MM.1S (cell line): ENCODE data around the gene SLCO3A1.

ENCODE experiments used
- DNase-seq: peaks from one replicate; pipeline ENCODE4 v3.0.0-alpha.2; 2015
- H2AFZ ChIP-seq: fragments of 300-600 bp; sonication (generic); 2 replicates; pipeline ENCODE4 v1.6.0; 2016; ENCODE audit warnings: antibody characterized with exemption, low read length
- H3F3A ChIP-seq: fragments of 300-600 bp; sonication (generic); 2 replicates; pipeline ENCODE4 v1.6.1; 2016; ENCODE audit warnings: mild to moderate bottlenecking, antibody characterized with exemption, low read length, moderate library complexity, mixed read lengths; ENCODE audit not compliant: insufficient read depth
- H3K27ac ChIP-seq: fragments of 300-600 bp; sonication (generic); 2 replicates; pipeline ENCODE4 v1.5.1; 2016; ENCODE audit warnings: mild to moderate bottlenecking, low read length
- H3K27me3 ChIP-seq: fragments of 300-600 bp; sonication (generic); replicated peaks from 2 replicates; pipeline ENCODE4 v1.6.0; 2016; ENCODE audit warnings: low read length; ENCODE audit not compliant: insufficient read depth
- H3K36me3 ChIP-seq: fragments of 300-600 bp; sonication (generic); replicated peaks from 2 replicates; pipeline ENCODE4 v1.6.1; 2016; ENCODE audit warnings: mild to moderate bottlenecking, low read length, mixed read lengths; ENCODE audit not compliant: insufficient read depth
- H3K4me1 ChIP-seq: fragments of 300-600 bp; sonication (generic); 2 replicates; pipeline ENCODE4 v1.6.1; 2016; ENCODE audit warnings: low read length, mixed read lengths
- H3K4me2 ChIP-seq: fragments of 300-600 bp; sonication (generic); 2 replicates; pipeline ENCODE4 v1.6.0; 2016; ENCODE audit warnings: low read depth, low read length
- H3K4me3 ChIP-seq: fragments of 300-600 bp; sonication (generic); 2 replicates; pipeline ENCODE4 v1.5.1; 2016; ENCODE audit warnings: low read length, mixed read lengths
- H3K79me2 ChIP-seq: fragments of 300-600 bp; sonication (generic); 2 replicates; pipeline ENCODE4 v1.6.1; 2016; ENCODE audit warnings: mixed run types, low read length, mixed read lengths
- H3K9ac ChIP-seq: fragments of 300-600 bp; sonication (generic); 2 replicates; pipeline ENCODE4 v1.6.1; 2016; ENCODE audit warnings: low read length, mixed read lengths
- H3K9me2 ChIP-seq: fragments of 300-600 bp; sonication (generic); replicated peaks from 2 replicates; pipeline ENCODE4 v1.6.1; 2016; ENCODE audit warnings: mild to moderate bottlenecking, low read length, mixed read lengths; ENCODE audit not compliant: insufficient read depth
- H3K9me3 ChIP-seq: fragments of 300-600 bp; sonication (generic); replicated peaks from 2 replicates; pipeline ENCODE4 v1.6.1; 2016; ENCODE audit warnings: mild to moderate bottlenecking, low read length, mixed read lengths; ENCODE audit not compliant: insufficient read depth
- H4K20me1 ChIP-seq: fragments of 300-600 bp; sonication (generic); 2 replicates; pipeline ENCODE4 v1.6.1; 2016; ENCODE audit warnings: mild to moderate bottlenecking, low read length, moderate library complexity, mixed read lengths; ENCODE audit not compliant: insufficient read depth
- CTCF ChIP-seq: fragments of 300-600 bp; sonication (generic); IDR thresholded peaks from 2 replicates; pipeline ENCODE4 v1.5.1; 2016; ENCODE audit warnings: antibody characterized with exemption, low read length, mixed read lengths
- EZH2 ChIP-seq: fragments of 300-600 bp; sonication (generic); optimal IDR thresholded peaks from 2 replicates; pipeline ENCODE3; 2017; ENCODE audit warnings: low read depth, mild to moderate bottlenecking, antibody characterized with exemption, low read length, mixed read lengths
- EZH2phosphoT487 ChIP-seq: fragments of 300-600 bp; sonication (generic); IDR thresholded peaks from 2 replicates; pipeline ENCODE4 v1.6.1; 2018; ENCODE audit warnings: antibody characterized with exemption, low read length

The SLCO3A1 gene

GRCh38 chr15:91889111-91889815, 35.8 kb downstream of the SLCO3A1 start:
- Histone ChIP-seq H3K9ac (no peak overlapping the region), H3K4me3 (no peak overlapping the region), H3K27ac (no peak overlapping the region), H3K4me2 (no peak overlapping the region), H3K79me2 (no peaks in the 10 kb centered on the region), H4K20me1 (no peaks in the 10 kb centered on the region), H3F3A (no peaks in the 10 kb centered on the region), H3K9me3 (no peaks in the 10 kb centered on the region), H3K9me2 (no peaks in the 10 kb centered on the region), H3K27me3 (no peaks in the 10 kb centered on the region), H3K36me3 (no peaks in the 10 kb centered on the region), H2AFZ (no peak overlapping the region), H3K4me1 (no peaks in the 10 kb centered on the region)
- DNase-seq, result no peak
- no peak for TF ChIP-seq CTCF
- TF ChIP-seq EZH2, result no peak
- no peak for TF ChIP-seq EZH2phosphoT487

DNA sequence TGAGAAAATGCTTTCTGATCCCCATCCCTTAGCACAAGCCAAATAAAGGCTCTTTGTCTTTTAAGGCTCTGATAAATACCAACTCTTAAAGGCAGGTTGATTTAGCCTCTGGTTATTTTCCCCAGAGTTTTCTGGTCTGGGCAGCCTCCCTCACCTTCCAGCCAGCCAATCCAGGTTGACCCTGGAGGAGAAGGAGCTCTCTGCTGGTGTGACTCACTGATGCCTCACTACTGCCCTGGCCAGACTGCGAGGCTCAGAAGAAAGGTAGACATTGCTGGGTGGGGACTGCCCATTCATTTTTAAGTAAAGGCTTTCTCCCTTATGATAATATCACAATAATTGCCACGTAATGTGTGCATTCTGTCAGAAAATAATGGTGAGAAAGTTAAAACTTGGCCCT, 37.1 kb downstream of the SLCO3A1 start:
- Histone ChIP-seq H3F3A (no peaks in the 10 kb centered on the region), H3K27me3 (no peaks in the 10 kb centered on the region), H3K36me3 (no peaks in the 10 kb centered on the region), H3K9me2 (no peaks in the 10 kb centered on the region), H4K20me1 (no peaks in the 10 kb centered on the region), H3K4me3 (no peak overlapping the region), H3K9me3 (no peaks in the 10 kb centered on the region), H3K27ac (no peak overlapping the region), H3K9ac (no peak overlapping the region), H3K4me1 (no peaks in the 10 kb centered on the region), H3K79me2 (no peaks in the 10 kb centered on the region), H3K4me2 (no peak overlapping the region), H2AFZ (no peak overlapping the region)
- DNase-seq, result no peak
- TF ChIP-seq EZH2phosphoT487 (no peak), CTCF (no peak), EZH2 (no peak)

- Histone ChIP-seq H3K79me2 (no peaks in the 10 kb centered on the region), H4K20me1 (no peaks in the 10 kb centered on the region), H3K27ac (no peak overlapping the region), H3K9ac (no peak overlapping the region), H3K4me3 (no peak overlapping the region), H3K4me2 (no peak overlapping the region), H3F3A (no peaks in the 10 kb centered on the region), H3K9me2 (no peaks in the 10 kb centered on the region), H3K4me1 (no peaks in the 10 kb centered on the region), H2AFZ (no peak overlapping the region), H3K36me3 (no peaks in the 10 kb centered on the region), H3K9me3 (no peaks in the 10 kb centered on the region), H3K27me3 (no peaks in the 10 kb centered on the region)
- no peak for DNase-seq
- no peak for TF ChIP-seq EZH2
- TF ChIP-seq EZH2phosphoT487, result no peak
- no peak for TF ChIP-seq CTCF
Measured at GRCh38 chr15:91891101-91891500, 37.6 kb downstream of the SLCO3A1 start.
